Gastroesophageal sphincter (tissue), 3 donors: ENCODE data around the gene HNRNPA0.

Experiments
- POLR2A ChIP-seq, 2 donors: fragments of 450-650 bp; IDR thresholded peaks; one replicate each; pipeline ENCODE4 v1.6.1; 2017; ENCODE audit warnings: antibody characterized with exemption in 2 of 2, mild to moderate bottlenecking in 2 of 2, moderate library complexity in 1 of 2
- POLR2AphosphoS5 ChIP-seq: sonication (generic); formaldehyde crosslinking; IDR thresholded peaks from one replicate; pipeline ENCODE4 v1.6.1; 2017; ENCODE audit warnings: antibody characterized with exemption
- TF ChIP-seq, protein P1 (sequence below), 4 experiments: fragments of 200-600 bp in 2 of 4; fragments of 450-650 bp in 2 of 4; sonication (generic) in 1 of 4; IDR thresholded peaks; one replicate each; pipeline ENCODE4 v1.5.1; 2017 to 2019; ENCODE audit warnings: antibody characterized with exemption in 4 of 4, mild to moderate bottlenecking in 2 of 4, moderate library complexity in 2 of 4

DNA sequence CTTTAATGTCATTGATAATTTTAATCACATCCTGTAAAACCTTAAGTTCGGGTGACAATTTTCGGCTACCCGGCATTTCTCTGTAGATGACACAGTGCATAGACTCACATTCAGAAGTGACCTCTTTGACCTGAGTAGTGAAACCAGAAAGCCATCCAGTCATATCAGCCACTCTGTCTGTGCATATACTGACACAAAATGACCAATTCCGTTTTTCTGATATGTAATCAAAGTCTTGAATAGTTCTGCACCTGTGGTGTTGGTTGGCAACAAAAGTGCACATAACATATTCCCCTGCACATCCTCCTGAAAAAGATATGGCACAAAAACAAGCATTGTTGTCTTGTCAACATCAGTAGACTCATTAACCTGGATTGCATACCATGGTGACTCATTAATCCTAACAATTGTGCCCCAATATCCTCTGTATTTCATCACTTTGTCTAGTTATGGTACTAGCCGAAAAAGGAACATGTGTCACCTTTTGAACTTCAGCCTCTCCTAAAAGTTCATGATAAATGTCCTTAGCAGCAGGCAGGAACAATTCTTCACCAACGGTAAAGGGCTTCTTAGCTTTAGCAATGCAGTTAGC is 4.6 kb upstream of the HNRNPA0 start:
- TF ChIP-seq, protein P1, sequence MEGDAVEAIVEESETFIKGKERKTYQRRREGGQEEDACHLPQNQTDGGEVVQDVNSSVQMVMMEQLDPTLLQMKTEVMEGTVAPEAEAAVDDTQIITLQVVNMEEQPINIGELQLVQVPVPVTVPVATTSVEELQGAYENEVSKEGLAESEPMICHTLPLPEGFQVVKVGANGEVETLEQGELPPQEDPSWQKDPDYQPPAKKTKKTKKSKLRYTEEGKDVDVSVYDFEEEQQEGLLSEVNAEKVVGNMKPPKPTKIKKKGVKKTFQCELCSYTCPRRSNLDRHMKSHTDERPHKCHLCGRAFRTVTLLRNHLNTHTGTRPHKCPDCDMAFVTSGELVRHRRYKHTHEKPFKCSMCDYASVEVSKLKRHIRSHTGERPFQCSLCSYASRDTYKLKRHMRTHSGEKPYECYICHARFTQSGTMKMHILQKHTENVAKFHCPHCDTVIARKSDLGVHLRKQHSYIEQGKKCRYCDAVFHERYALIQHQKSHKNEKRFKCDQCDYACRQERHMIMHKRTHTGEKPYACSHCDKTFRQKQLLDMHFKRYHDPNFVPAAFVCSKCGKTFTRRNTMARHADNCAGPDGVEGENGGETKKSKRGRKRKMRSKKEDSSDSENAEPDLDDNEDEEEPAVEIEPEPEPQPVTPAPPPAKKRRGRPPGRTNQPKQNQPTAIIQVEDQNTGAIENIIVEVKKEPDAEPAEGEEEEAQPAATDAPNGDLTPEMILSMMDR (IDR thresholded peaks at IDR 0.05) = no peak
- TF ChIP-seq POLR2A (IDR thresholded peaks at IDR 0.05) (no peak), POLR2AphosphoS5 (no peak)
